ENCODE data around the gene FNTB. TPM values are rescaled to one million over a fixed set of nuclear protein-coding genes. Genes with fewer than 3 reads are reported as not detected.

Gene FNTB
- total RNA-seq, 1 experiment from 2014 or later: 35.3 TPM

- H4K20me1 ChIP-seq (ENCODE audit: insufficient read depth): no peaks in the 10 kb centered on the region; the same call in 1 of the 2 replicates
- H3K4me1 ChIP-seq (replicated peaks; ENCODE audit: insufficient read depth): no peaks in the 10 kb centered on the region
- H3K36me3 ChIP-seq (ENCODE audit: low read depth): no peaks in the 10 kb centered on the region
- H3K9me3 ChIP-seq (ENCODE audit: insufficient read depth, low read depth): no peaks in the 10 kb centered on the region
- ChIA-PET POLR2A (ENCODE audit: unreplicated experiment) (no interaction called here), CTCF (no interaction called here)
- H3K27ac ChIP-seq: no peak overlapping the region
- no TSS peak for BruUV-seq (replicated peaks)
- H3F3A ChIP-seq (ENCODE audit: insufficient read depth, low read depth): no peaks in the 10 kb centered on the region
- TF ChIP-seq CTCF (conservative IDR thresholded peaks at IDR 0.05) (no peak), EZH2 (IDR thresholded peaks at IDR 0.05; ENCODE audit: low read depth) (no peak)
- H2AFZ ChIP-seq: no peak overlapping the region
- H3K79me2 ChIP-seq (ENCODE audit: low read depth): no peaks in the 10 kb centered on the region
- H3K27me3 ChIP-seq (ENCODE audit: insufficient read depth, low read depth): no peaks in the 10 kb centered on the region
- H3K4me3 ChIP-seq: no peak overlapping the region
- no peak overlapping the region for H3K4me2 ChIP-seq
- no peak for DNase-seq
- intact Hi-C loops (cut with micrococcal nuclease; ENCODE audit: unreplicated experiment): no loop called here
- H3K9me2 ChIP-seq (ENCODE audit: insufficient read depth): no peaks in the 10 kb centered on the region
Measured at GRCh38 chr14:65044596-65044959, 57.9 kb downstream of the FNTB start.

- intact Hi-C loops (cut with micrococcal nuclease; ENCODE audit: unreplicated experiment): no loop called here
- Histone ChIP-seq H3K4me2 (no peak overlapping the region), H3K9me2 (ENCODE audit: insufficient read depth) (no peaks in the 10 kb centered on the region), H4K20me1 (ENCODE audit: insufficient read depth) (no peaks in the 10 kb centered on the region), H3K79me2 (ENCODE audit: low read depth) (no peaks in the 10 kb centered on the region), H3K27ac (no peak overlapping the region), H3K4me1 (replicated peaks; ENCODE audit: insufficient read depth) (no peaks in the 10 kb centered on the region), H3K9me3 (ENCODE audit: insufficient read depth, low read depth) (no peaks in the 10 kb centered on the region), H2AFZ (no peak overlapping the region), H3K36me3 (ENCODE audit: low read depth) (no peaks in the 10 kb centered on the region), H3F3A (ENCODE audit: insufficient read depth, low read depth) (no peaks in the 10 kb centered on the region), H3K4me3 (no peak overlapping the region), H3K27me3 (ENCODE audit: insufficient read depth, low read depth) (no peaks in the 10 kb centered on the region)
- POLR2A ChIA-PET (ENCODE audit: unreplicated experiment): no interaction called here
- DNase-seq: no peak
- no peak for TF ChIP-seq EZH2 (IDR thresholded peaks at IDR 0.05; ENCODE audit: low read depth)
- TF ChIP-seq CTCF (conservative IDR thresholded peaks at IDR 0.05): no peak
- no TSS peak for BruUV-seq (replicated peaks)
- CTCF ChIA-PET: no interaction called here
Measured at GRCh38 chr14:65045006-65045405, 58.3 kb downstream of the FNTB start.

GRCh38 chr14:65045709-65046108 lies 59.0 kb downstream of the FNTB start:
- H3K9me3 ChIP-seq (ENCODE audit: insufficient read depth, low read depth): no peaks in the 10 kb centered on the region
- no peak overlapping the region for H3K4me2 ChIP-seq
- no peak overlapping the region for H2AFZ ChIP-seq
- no TSS peak for BruUV-seq (replicated peaks)
- no peaks in the 10 kb centered on the region for H3K27me3 ChIP-seq (ENCODE audit: insufficient read depth, low read depth)
- H3F3A ChIP-seq (ENCODE audit: insufficient read depth, low read depth): no peaks in the 10 kb centered on the region
- no peak for TF ChIP-seq CTCF (conservative IDR thresholded peaks at IDR 0.05)
- TF ChIP-seq EZH2 (IDR thresholded peaks at IDR 0.05; ENCODE audit: low read depth): no peak
- POLR2A ChIA-PET (ENCODE audit: unreplicated experiment): no interaction called here
- CTCF ChIA-PET: no interaction called here
- no peak overlapping the region for H3K27ac ChIP-seq
- no peaks in the 10 kb centered on the region for H3K79me2 ChIP-seq (ENCODE audit: low read depth)
- no peaks in the 10 kb centered on the region for H3K36me3 ChIP-seq (ENCODE audit: low read depth)
- no peak overlapping the region for H3K4me3 ChIP-seq
- intact Hi-C loops (cut with micrococcal nuclease; ENCODE audit: unreplicated experiment): no loop called here
- no peaks in the 10 kb centered on the region for H3K9me2 ChIP-seq (ENCODE audit: insufficient read depth)
- H4K20me1 ChIP-seq (ENCODE audit: insufficient read depth): no peaks in the 10 kb centered on the region
- H3K4me1 ChIP-seq (replicated peaks; ENCODE audit: insufficient read depth): no peaks in the 10 kb centered on the region
- DNase-seq: no peak

Measured in PC-9 (cell line).